HEK293 (cell line): ENCODE data around the gene CMIP.

ENCODE experiments used
- CTCF ChIP-seq: fragments of 450-650 bp; formaldehyde crosslinking; IDR thresholded peaks from 2 replicates; pipeline ENCODE4 v1.5.1; 2016; ENCODE audit warnings: missing biosample characterization, missing genetic modification characterization
- MYNN ChIP-seq: fragments of 450-650 bp; formaldehyde crosslinking; IDR thresholded peaks from 2 replicates; pipeline ENCODE4 v1.5.1; 2016; ENCODE audit warnings: missing biosample characterization, missing genetic modification characterization, borderline replicate concordance
- YY1 ChIP-seq: fragments of 450-650 bp; formaldehyde crosslinking; IDR thresholded peaks from 2 replicates; pipeline ENCODE4 v1.5.1; 2018; ENCODE audit warnings: missing biosample characterization, missing genetic modification characterization
- ZBTB11 ChIP-seq: fragments of 450-650 bp; formaldehyde crosslinking; conservative IDR thresholded peaks from 2 replicates; pipeline ENCODE4 v1.5.1; 2016; ENCODE audit warnings: low read depth, missing biosample characterization, missing genetic modification characterization
- ZNF140 ChIP-seq: fragments of 450-650 bp; formaldehyde crosslinking; IDR thresholded peaks from 2 replicates; pipeline ENCODE4 v1.5.1; 2016; ENCODE audit warnings: missing biosample characterization, missing genetic modification characterization
- ZNF146 ChIP-seq: fragments of 450-650 bp; formaldehyde crosslinking; IDR thresholded peaks from 2 replicates; pipeline ENCODE4 v1.5.1; 2016; ENCODE audit warnings: missing biosample characterization, missing genetic modification characterization
- ZNF18 ChIP-seq: fragments of 450-650 bp; formaldehyde crosslinking; IDR thresholded peaks from 2 replicates; pipeline ENCODE4 v1.5.1; 2016; ENCODE audit warnings: missing biosample characterization, missing genetic modification characterization
- TF ChIP-seq, protein P1 (sequence below): fragments of 450-650 bp; formaldehyde crosslinking; IDR thresholded peaks from 2 replicates; pipeline ENCODE4 v1.5.0; 2017; ENCODE audit warnings: missing biosample characterization, missing genetic modification characterization, borderline replicate concordance

- TF ChIP-seq ZNF18 (no peak), YY1 (tag by site-specific recombination) (no peak), ZNF146 (tag by site-specific recombination) (no peak), CTCF (no peak), MYNN (tag by site-specific recombination) (no peak), ZBTB11 (tag by site-specific recombination) (no peak), ZNF140 (no peak)
- TF ChIP-seq, protein P1, sequence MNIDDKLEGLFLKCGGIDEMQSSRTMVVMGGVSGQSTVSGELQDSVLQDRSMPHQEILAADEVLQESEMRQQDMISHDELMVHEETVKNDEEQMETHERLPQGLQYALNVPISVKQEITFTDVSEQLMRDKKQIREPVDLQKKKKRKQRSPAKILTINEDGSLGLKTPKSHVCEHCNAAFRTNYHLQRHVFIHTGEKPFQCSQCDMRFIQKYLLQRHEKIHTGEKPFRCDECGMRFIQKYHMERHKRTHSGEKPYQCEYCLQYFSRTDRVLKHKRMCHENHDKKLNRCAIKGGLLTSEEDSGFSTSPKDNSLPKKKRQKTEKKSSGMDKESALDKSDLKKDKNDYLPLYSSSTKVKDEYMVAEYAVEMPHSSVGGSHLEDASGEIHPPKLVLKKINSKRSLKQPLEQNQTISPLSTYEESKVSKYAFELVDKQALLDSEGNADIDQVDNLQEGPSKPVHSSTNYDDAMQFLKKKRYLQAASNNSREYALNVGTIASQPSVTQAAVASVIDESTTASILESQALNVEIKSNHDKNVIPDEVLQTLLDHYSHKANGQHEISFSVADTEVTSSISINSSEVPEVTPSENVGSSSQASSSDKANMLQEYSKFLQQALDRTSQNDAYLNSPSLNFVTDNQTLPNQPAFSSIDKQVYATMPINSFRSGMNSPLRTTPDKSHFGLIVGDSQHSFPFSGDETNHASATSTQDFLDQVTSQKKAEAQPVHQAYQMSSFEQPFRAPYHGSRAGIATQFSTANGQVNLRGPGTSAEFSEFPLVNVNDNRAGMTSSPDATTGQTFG (tag by site-specific recombination), result no peak
Measured at GRCh38 chr16:81409016-81409556, 35.5 kb upstream of the CMIP start.
